HG02973 (cell line): ENCODE results near the gene NEMF.
"Not testable (repeated sequence)": the region's sequence is repeated elsewhere in the genome, so short reads cannot be mapped to it uniquely, and the experiment has no call there.

Source experiments
- ATAC-seq: cut with Tn5 transposase; IDR thresholded peaks from one replicate; pipeline ENCODE4 v1.9.1; 2021; ENCODE audit warnings: moderate library complexity; ENCODE audit not compliant: unreplicated experiment

NEMF gene

GRCh38 chr14:49761839-49762551 is 90.6 kb downstream of the NEMF start:
- no peak for ATAC-seq

- no peak for ATAC-seq
Observed at GRCh38 chr14:49755378-49755777, 97.2 kb downstream of the NEMF start.

GRCh38 chr14:49754570-49755097 is 98.0 kb downstream of the NEMF start:
- no peak for ATAC-seq

GRCh38 chr14:49746476-49746875 is 106.1 kb downstream of the NEMF start:
- ATAC-seq, result not testable (repeated sequence)

GRCh38 chr14:49745191-49745590 is 107.4 kb downstream of the NEMF start:
- no peak for ATAC-seq

- ATAC-seq, result not testable (repeated sequence)
Observed at GRCh38 chr14:49735669-49736068, 116.9 kb downstream of the NEMF start.

GRCh38 chr14:49733836-49734235 is 118.8 kb downstream of the NEMF start:
- ATAC-seq, result no peak

- ATAC-seq, result no peak
Observed at GRCh38 chr14:49732896-49733295, 119.7 kb downstream of the NEMF start.
